ENCODE data around the gene SSBP4.
A peak's percentile ranks its signal among the peaks of the same experiment; 100 is the strongest.

SSBP4 gene

GRCh38 chr19:18473003-18473705 lies 54.0 kb downstream of the SSBP4 start:
- no peak for DNase-seq

GRCh38 chr19:18473706-18474087 lies 54.5 kb downstream of the SSBP4 start:
- no peak for DNase-seq

- DNase-seq, result no peak
These were observed 55.2 kb downstream of the SSBP4 start for GRCh38 chr19:18474366-18474887.

GRCh38 chr19:18475004-18475453 lies 55.8 kb downstream of the SSBP4 start:
- no peak for DNase-seq

- DNase-seq, result no peak
These were observed 56.6 kb downstream of the SSBP4 start for GRCh38 chr19:18475762-18476331.

- no peak for DNase-seq
These were observed 57.4 kb downstream of the SSBP4 start for GRCh38 chr19:18476507-18477041.

GRCh38 chr19:18477042-18477779 lies 58.0 kb downstream of the SSBP4 start:
- no peak for DNase-seq

GRCh38 chr19:18477974-18478373 lies 58.8 kb downstream of the SSBP4 start:
- DNase-seq, result no peak

GRCh38 chr19:18478545-18479311 lies 59.5 kb downstream of the SSBP4 start:
- peak; percentile 50 for DNase-seq

- DNase-seq, result no peak
These were observed 61.0 kb downstream of the SSBP4 start for GRCh38 chr19:18480006-18480691.

GRCh38 chr19:18481505-18482222 lies 62.5 kb downstream of the SSBP4 start:
- DNase-seq, result no peak

GRCh38 chr19:18483119-18483890 lies 64.1 kb downstream of the SSBP4 start:
- DNase-seq, result no peak
